SK-N-MC (cell line): ENCODE measurements around the gene FHIT.

Experiments
- DNase-seq: peaks from one replicate; pipeline ENCODE4 v3.0.0-alpha.2; 2011; ENCODE audit warnings: low read depth, low spot score
- H3K27ac ChIP-seq: fragments of 200-600 bp; sonication (generic); 2 replicates; pipeline ENCODE4 v1.5.1; 2016; ENCODE audit warnings: mixed run types
- H3K36me3 ChIP-seq: fragments of 200-600 bp; sonication (generic); 2 replicates; pipeline ENCODE4 v1.6.1; 2017; ENCODE audit warnings: antibody characterized with exemption, low read length, mixed read lengths; ENCODE audit not compliant: insufficient read depth
- H3K4me3 ChIP-seq: fragments of 200-600 bp; sonication (generic); 2 replicates; pipeline ENCODE4 v1.5.1; 2016
- H3K9ac ChIP-seq: fragments of 200-600 bp; sonication (generic); 2 replicates; pipeline ENCODE4 v1.8.0; 2017; ENCODE audit warnings: mixed run types, mixed read lengths; ENCODE audit not compliant: insufficient read length
- H3K9me3 ChIP-seq: fragments of 200-600 bp; sonication (generic); 2 replicates; pipeline ENCODE4 v1.6.1; 2017; ENCODE audit warnings: low read depth, mild to moderate bottlenecking, antibody characterized with exemption, low read length, moderate library complexity, mixed read lengths
- EZH2 ChIP-seq: fragments of 200-600 bp; sonication (generic); IDR thresholded peaks from one replicate; pipeline ENCODE4 v1.6.1; 2017; ENCODE audit warnings: antibody characterized with exemption
- FOXP2 ChIP-seq: optimal IDR thresholded peaks from 2 replicates; pipeline ENCODE3; 2011; ENCODE audit warnings: mild to moderate bottlenecking, moderate library complexity; ENCODE audit not compliant: insufficient read depth; ENCODE audit errors: extremely low read length, control extremely low read depth
- POLR2AphosphoS5 ChIP-seq: IDR thresholded peaks from 2 replicates; pipeline ENCODE4 v1.6.1; 2012; ENCODE audit warnings: mild to moderate bottlenecking, low read depth, low read length, borderline replicate concordance

The FHIT gene

GRCh38 chr3:60229502-60229901 is 1021.8 kb downstream of the FHIT start:
- DNase-seq, result no peak
- TF ChIP-seq POLR2AphosphoS5, result no peak
- no peak for TF ChIP-seq EZH2
- TF ChIP-seq FOXP2, result no peak
- Histone ChIP-seq H3K36me3 (no peaks in the 10 kb centered on the region), H3K9me3 (no peaks in the 10 kb centered on the region), H3K9ac (no peak overlapping the region), H3K4me3 (no peak overlapping the region), H3K27ac (no peak overlapping the region)

- Histone ChIP-seq H3K9me3 (no peaks in the 10 kb centered on the region), H3K27ac (no peak overlapping the region), H3K36me3 (no peaks in the 10 kb centered on the region), H3K9ac (no peak overlapping the region), H3K4me3 (no peak overlapping the region)
- no peak for DNase-seq
- no peak for TF ChIP-seq POLR2AphosphoS5
Measured at GRCh38 chr3:60228823-60229222, 1022.4 kb downstream of the FHIT start.

GRCh38 chr3:60226912-60227311 is 1024.3 kb downstream of the FHIT start:
- no peak overlapping the region for H3K4me3 ChIP-seq
- H3K27ac ChIP-seq, result no peak overlapping the region
- no peak overlapping the region for H3K9ac ChIP-seq
- no peaks in the 10 kb centered on the region for H3K9me3 ChIP-seq
- no peak for DNase-seq
- no peaks in the 10 kb centered on the region for H3K36me3 ChIP-seq
- no peak for TF ChIP-seq POLR2AphosphoS5
- TF ChIP-seq EZH2, result no peak
- no peak for TF ChIP-seq FOXP2

GRCh38 chr3:60225848-60226247 is 1025.4 kb downstream of the FHIT start:
- no peak for TF ChIP-seq POLR2AphosphoS5
- no peak for TF ChIP-seq FOXP2
- TF ChIP-seq EZH2, result no peak
- Histone ChIP-seq H3K27ac (no peak overlapping the region), H3K36me3 (no peaks in the 10 kb centered on the region), H3K9ac (no peak overlapping the region), H3K4me3 (no peak overlapping the region), H3K9me3 (no peaks in the 10 kb centered on the region)
- DNase-seq, result no peak

DNA sequence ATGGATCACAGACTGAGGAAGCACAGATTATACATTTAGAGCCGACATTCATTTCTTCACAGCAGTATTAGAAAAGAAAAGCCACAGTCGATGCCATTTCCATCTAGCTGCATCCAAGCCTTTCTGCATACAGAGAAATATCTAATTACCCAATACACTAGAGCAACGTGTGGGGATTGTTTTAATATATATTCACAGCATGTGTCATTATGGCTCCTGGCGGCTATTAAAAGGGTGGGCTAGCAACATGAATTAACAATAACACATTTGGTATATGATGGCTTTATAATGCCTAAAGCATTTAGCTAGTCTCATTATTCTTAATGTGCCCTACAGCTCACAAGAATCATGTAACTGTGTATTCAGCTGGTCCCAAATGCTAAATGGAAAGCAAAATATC is 1030.5 kb downstream of the FHIT start:
- no peak overlapping the region for H3K27ac ChIP-seq
- no peaks in the 10 kb centered on the region for H3K9me3 ChIP-seq
- DNase-seq, result no peak
- no peak overlapping the region for H3K4me3 ChIP-seq
- TF ChIP-seq FOXP2 (no peak), EZH2 (no peak), POLR2AphosphoS5 (no peak)
- H3K36me3 ChIP-seq, result no peaks in the 10 kb centered on the region
- H3K9ac ChIP-seq, result no peak overlapping the region

GRCh38 chr3:60219501-60219900 is 1031.8 kb downstream of the FHIT start:
- H3K4me3 ChIP-seq, result no peak overlapping the region
- no peak for DNase-seq
- H3K9ac ChIP-seq, result no peak overlapping the region
- TF ChIP-seq FOXP2, result no peak
- no peak for TF ChIP-seq EZH2
- TF ChIP-seq POLR2AphosphoS5, result no peak
- H3K9me3 ChIP-seq, result no peaks in the 10 kb centered on the region
- no peak overlapping the region for H3K27ac ChIP-seq
- no peaks in the 10 kb centered on the region for H3K36me3 ChIP-seq

DNA sequence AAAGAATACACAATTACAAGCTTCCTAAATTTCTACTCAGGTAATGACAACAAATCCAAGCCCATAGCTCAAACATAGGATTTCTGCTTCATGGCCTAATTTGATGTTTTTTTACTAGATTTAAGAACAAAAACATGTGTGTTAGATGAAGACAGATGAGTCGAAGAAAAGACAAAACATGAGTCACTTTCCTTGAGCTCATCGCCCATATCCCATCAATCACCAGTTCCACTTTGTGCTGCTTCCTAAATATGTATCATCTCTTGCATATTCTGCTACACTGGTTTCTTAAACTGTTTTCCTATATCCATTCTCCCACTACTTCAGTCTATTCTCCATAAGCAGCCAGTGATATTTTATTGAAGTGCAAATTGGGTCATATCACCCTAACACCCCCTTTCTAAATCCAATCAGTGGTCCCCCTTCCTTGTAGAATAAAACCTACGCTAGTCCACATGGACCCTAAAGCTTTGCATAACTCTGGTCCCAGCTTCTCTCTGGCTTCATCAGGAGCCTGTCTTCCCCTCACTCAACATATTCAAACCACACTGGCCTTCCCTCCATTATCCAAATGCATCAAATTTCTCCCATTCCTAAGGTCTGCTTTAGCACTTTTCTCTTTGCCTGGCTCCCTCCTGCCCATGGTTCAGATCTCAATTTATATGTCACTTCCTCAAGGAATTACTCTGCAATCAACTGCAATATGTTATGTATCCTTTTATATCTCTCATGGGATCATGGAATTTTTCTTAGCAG is 1033.9 kb downstream of the FHIT start:
- Histone ChIP-seq H3K9me3 (no peaks in the 10 kb centered on the region), H3K36me3 (no peaks in the 10 kb centered on the region), H3K9ac (no peak overlapping the region), H3K27ac (no peak overlapping the region), H3K4me3 (no peak overlapping the region)
- no peak for TF ChIP-seq POLR2AphosphoS5
- no peak for DNase-seq

DNA sequence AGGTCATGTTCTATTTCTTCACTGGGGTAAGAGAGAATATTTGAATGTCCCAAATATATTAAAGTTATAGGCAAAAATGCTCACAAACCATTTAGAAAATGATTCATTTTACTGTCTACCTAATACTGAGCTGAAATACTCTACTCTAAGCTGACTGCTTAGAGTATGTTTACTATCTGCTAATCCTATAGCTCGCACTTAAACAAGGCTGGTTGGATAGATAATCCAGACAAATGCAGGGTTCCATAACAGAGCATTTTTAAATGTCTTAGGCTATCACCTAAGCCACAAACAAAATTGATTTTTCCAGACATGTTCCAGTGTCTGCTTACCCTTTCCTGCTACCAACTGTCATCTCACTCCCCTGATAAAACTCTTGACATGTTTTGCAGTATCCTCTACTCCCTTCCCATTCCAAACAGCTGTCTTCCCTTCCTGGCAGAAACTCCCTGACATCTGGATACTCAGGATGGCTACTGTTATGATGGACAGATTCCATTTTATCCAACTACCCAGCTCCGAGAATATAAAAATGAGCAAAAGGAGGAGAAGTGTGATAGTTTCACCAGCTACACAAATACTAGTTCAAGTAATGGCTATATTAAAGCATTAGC is 1034.7 kb downstream of the FHIT start:
- DNase-seq, result no peak
- TF ChIP-seq FOXP2 (no peak), EZH2 (no peak), POLR2AphosphoS5 (no peak)
- no peak overlapping the region for H3K4me3 ChIP-seq

GRCh38 chr3:60215946-60216345 is 1035.3 kb downstream of the FHIT start:
- TF ChIP-seq POLR2AphosphoS5, result no peak
- no peak for TF ChIP-seq EZH2
- TF ChIP-seq FOXP2, result no peak
- Histone ChIP-seq H3K27ac (no peak overlapping the region), H3K4me3 (no peak overlapping the region), H3K9ac (no peak overlapping the region), H3K36me3 (no peaks in the 10 kb centered on the region), H3K9me3 (no peaks in the 10 kb centered on the region)
- no peak for DNase-seq

More for the DNA sequence above, 1034.7 kb downstream of the FHIT start:
- Histone ChIP-seq H3K9me3 (no peaks in the 10 kb centered on the region), H3K9ac (no peak overlapping the region), H3K27ac (no peak overlapping the region), H3K36me3 (no peaks in the 10 kb centered on the region)
